Epidermal melanocyte (primary cell): Measurements from ENCODE around the gene ISL2.

Source experiments
- DNase-seq: peaks from one replicate; pipeline ENCODE4 v3.0.0; 2011; ENCODE audit warnings: low spot score; ENCODE audit not compliant: insufficient read length

Gene ISL2

GRCh38 chr15:76341366-76342057 is 4.9 kb downstream of the ISL2 start:
- DNase-seq: no peak

- peak; percentile 21 for DNase-seq
Observed at GRCh38 chr15:76342058-76342381, 5.4 kb downstream of the ISL2 start.

GRCh38 chr15:76342382-76343201 is 6.0 kb downstream of the ISL2 start:
- peak; percentile 26 for DNase-seq

- DNase-seq: no peak
Observed at GRCh38 chr15:76343313-76343996, 6.9 kb downstream of the ISL2 start.

GRCh38 chr15:76344893-76345582 is 8.5 kb downstream of the ISL2 start:
- DNase-seq: no peak

- DNase-seq: no peak
Observed at GRCh38 chr15:76345583-76345879, 9.0 kb downstream of the ISL2 start.

GRCh38 chr15:76345880-76346668 is 9.5 kb downstream of the ISL2 start:
- peak; percentile 33 for DNase-seq

- DNase-seq: peak; percentile 26
Observed at GRCh38 chr15:76346669-76347481, 10.3 kb downstream of the ISL2 start.

GRCh38 chr15:76347482-76348055 is 11.0 kb downstream of the ISL2 start:
- DNase-seq: no peak

- DNase-seq: no peak
Observed at GRCh38 chr15:76349301-76350070, 12.9 kb downstream of the ISL2 start.

GRCh38 chr15:76353023-76353577 is 16.5 kb downstream of the ISL2 start:
- DNase-seq: no peak

GRCh38 chr15:76353903-76354302 is 17.3 kb downstream of the ISL2 start:
- no peak for DNase-seq

GRCh38 chr15:76354823-76355440 is 18.4 kb downstream of the ISL2 start:
- DNase-seq: no peak

GRCh38 chr15:76358453-76358852 is 21.9 kb downstream of the ISL2 start:
- DNase-seq: no peak

GRCh38 chr15:76359152-76359551 is 22.6 kb downstream of the ISL2 start:
- no peak for DNase-seq

- no peak for DNase-seq
Observed at GRCh38 chr15:76360416-76360815, 23.8 kb downstream of the ISL2 start.

GRCh38 chr15:76363251-76363650 is 26.7 kb downstream of the ISL2 start:
- DNase-seq: no peak

GRCh38 chr15:76366714-76367113 is 30.1 kb downstream of the ISL2 start:
- DNase-seq: no peak
